ENCODE measurements around the gene NHSL1.

The NHSL1 gene

GRCh38 chr6:138415125-138415524 lies 84.2 kb downstream of the NHSL1 start:
- no peaks in the 10 kb centered on the region for H3K9me3 ChIP-seq (ENCODE audit: insufficient read depth, low read length, severe bottlenecking)
- H3K27me3 ChIP-seq (ENCODE audit: insufficient read depth, low read length, poor library complexity): no peaks in the 10 kb centered on the region
- no peak overlapping the region for H3K27ac ChIP-seq (ENCODE audit: low read length)
- no peak overlapping the region for H3K9ac ChIP-seq (ENCODE audit: low read depth, low read length)
- H3K79me2 ChIP-seq (ENCODE audit: insufficient read depth, low read length): no peaks in the 10 kb centered on the region
- no peak overlapping the region for H3K4me2 ChIP-seq (ENCODE audit: insufficient read depth, low read length)
- no peaks in the 10 kb centered on the region for H3K36me3 ChIP-seq (ENCODE audit: insufficient read depth, low read length)
- no peak for ATAC-seq (ENCODE audit: insufficient read depth, low read depth)
- H4K20me1 ChIP-seq (ENCODE audit: insufficient read depth, low read length): no peaks in the 10 kb centered on the region
- H2AFZ ChIP-seq (ENCODE audit: low read depth, low read length): no peak overlapping the region
- H3K4me1 ChIP-seq (ENCODE audit: insufficient read depth, low read length): no peaks in the 10 kb centered on the region
- TF ChIP-seq EZH2 (IDR thresholded peaks at IDR 0.05; ENCODE audit: borderline replicate concordance, low read depth, low read length, severe bottlenecking): no peak
- no peak for TF ChIP-seq CTCF (IDR thresholded peaks at IDR 0.05; ENCODE audit: borderline replicate concordance, extremely low read depth, low read length, poor library complexity, severe bottlenecking)
- no peak for DNase-seq
- no peak overlapping the region for H3K4me3 ChIP-seq (ENCODE audit: low read depth in 1 of 2, low read length in 2 of 2)

- H3K27ac ChIP-seq (ENCODE audit: low read length): no peak overlapping the region
- no peak overlapping the region for H3K9ac ChIP-seq (ENCODE audit: low read depth, low read length)
Observed at GRCh38 chr6:138410972-138411880, 88.1 kb downstream of the NHSL1 start.

GRCh38 chr6:138410048-138410735 lies 89.1 kb downstream of the NHSL1 start:
- Histone ChIP-seq H3K27me3 (ENCODE audit: insufficient read depth, low read length, poor library complexity) (no peaks in the 10 kb centered on the region), H3K4me3 (ENCODE audit: low read depth in 1 of 2, low read length in 2 of 2) (no peak overlapping the region), H3K9me3 (ENCODE audit: insufficient read depth, low read length, severe bottlenecking) (no peaks in the 10 kb centered on the region), H3K79me2 (ENCODE audit: insufficient read depth, low read length) (no peaks in the 10 kb centered on the region), H4K20me1 (ENCODE audit: insufficient read depth, low read length) (no peaks in the 10 kb centered on the region), H3K27ac (ENCODE audit: low read length) (no peak overlapping the region), H3K9ac (ENCODE audit: low read depth, low read length) (no peak overlapping the region), H3K4me2 (ENCODE audit: insufficient read depth, low read length) (no peak overlapping the region), H3K36me3 (ENCODE audit: insufficient read depth, low read length) (no peaks in the 10 kb centered on the region), H3K4me1 (ENCODE audit: insufficient read depth, low read length) (no peaks in the 10 kb centered on the region), H2AFZ (ENCODE audit: low read depth, low read length) (no peak overlapping the region)
- TF ChIP-seq EZH2 (IDR thresholded peaks at IDR 0.05; ENCODE audit: borderline replicate concordance, low read depth, low read length, severe bottlenecking): no peak
- TF ChIP-seq CTCF (IDR thresholded peaks at IDR 0.05; ENCODE audit: borderline replicate concordance, extremely low read depth, low read length, poor library complexity, severe bottlenecking): no peak
- ATAC-seq (ENCODE audit: insufficient read depth, low read depth) (no peak), DNase-seq (no peak)

More at GRCh38 chr6:138410972-138411880, 88.1 kb downstream of the NHSL1 start:
- Histone ChIP-seq H4K20me1 (ENCODE audit: insufficient read depth, low read length) (no peaks in the 10 kb centered on the region), H3K79me2 (ENCODE audit: insufficient read depth, low read length) (no peaks in the 10 kb centered on the region), H2AFZ (ENCODE audit: low read depth, low read length) (no peak overlapping the region), H3K27me3 (ENCODE audit: insufficient read depth, low read length, poor library complexity) (no peaks in the 10 kb centered on the region), H3K4me2 (ENCODE audit: insufficient read depth, low read length) (no peak overlapping the region), H3K4me1 (ENCODE audit: insufficient read depth, low read length) (no peaks in the 10 kb centered on the region), H3K4me3 (ENCODE audit: low read depth in 1 of 2, low read length in 2 of 2) (no peak overlapping the region), H3K36me3 (ENCODE audit: insufficient read depth, low read length) (no peaks in the 10 kb centered on the region), H3K9me3 (ENCODE audit: insufficient read depth, low read length, severe bottlenecking) (no peaks in the 10 kb centered on the region)
- DNase-seq (no peak), ATAC-seq (ENCODE audit: insufficient read depth, low read depth) (no peak)
- TF ChIP-seq EZH2 (IDR thresholded peaks at IDR 0.05; ENCODE audit: borderline replicate concordance, low read depth, low read length, severe bottlenecking) (no peak), CTCF (IDR thresholded peaks at IDR 0.05; ENCODE audit: borderline replicate concordance, extremely low read depth, low read length, poor library complexity, severe bottlenecking) (no peak)
